Adrenal gland (tissue), 12 donors: ENCODE data around the gene TRIM40. TPM values are rescaled to one million over a fixed set of nuclear protein-coding genes. Genes with fewer than 3 reads are reported as not detected.
A peak's percentile ranks its signal among the peaks of the same experiment; 100 is the strongest.

Experiments
- DNase-seq, 7 donors: peaks; one replicate each; pipeline ENCODE4 v3.0.0-alpha.2; 2019 to 2020
- H3K27ac ChIP-seq, 5 donors: fragments of 200-600 bp; sonication (generic) in 4 of 5; 1 replicate in 3 of 5; 2 replicates in 2 of 5; pipeline versions ENCODE4 v1.5.1 to v1.8.0; 2016 to 2020; ENCODE audit warnings: mild to moderate bottlenecking in 1 of 5
- H3K27me3 ChIP-seq: fragments of 200-600 bp; 2 replicates; pipeline ENCODE4 v1.8.0; 2021
- H3K36me3 ChIP-seq, 2 donors: fragments of 200-600 bp; replicated peaks in 1 of 2; 1 replicate in 1 of 2; 2 replicates in 1 of 2; pipeline versions ENCODE4 v1.5.1 to v1.8.0; 2018 to 2022
- H3K4me1 ChIP-seq, 2 donors: fragments of 200-600 bp; replicated peaks in 1 of 2; 1 replicate in 1 of 2; 2 replicates in 1 of 2; pipeline versions ENCODE4 v1.5.1 to v1.8.0; 2018 to 2021
- H3K4me3 ChIP-seq, 4 donors: fragments of 200-600 bp; sonication (generic) in 3 of 4; one replicate each; pipeline ENCODE4 v1.5.1; 2016 to 2018
- H3K9me3 ChIP-seq, 3 donors: fragments of 200-600 bp; sonication (generic) in 1 of 3; replicated peaks in 1 of 3; 1 replicate in 2 of 3; 2 replicates in 1 of 3; pipeline versions ENCODE4 v1.5.1 to v1.8.0; 2016 to 2021
- POLR2A ChIP-seq, 2 donors: fragments of 450-650 bp; IDR thresholded peaks; one replicate each; pipeline ENCODE4 v1.6.1; 2017; ENCODE audit warnings: antibody characterized with exemption in 2 of 2, mild to moderate bottlenecking in 2 of 2, moderate library complexity in 1 of 2
- WGBS, 4 donors: extraction: QIAGEN DNeasy Blood & Tissue Kit in 2 of 4; methylation state at CpG; one replicate each; pipeline versions ENCODE4 v1.1.5 to v1.1.7; 2013 to 2017; 5-methylcytosine and 5-hydroxymethylcytosine counted together
- intact Hi-C, 2 donors: fragments of 100-400 bp; cut with DNase I; formaldehyde crosslinking; loops; one replicate each; pipeline versions ENCODE4 v1.14.1 to v1.15.0; 2022 to 2023
- polyA plus RNA-seq, 3 donors: library from polyadenylated mRNA; stranded (reverse); fragments of 200-250 nt in 2 of 3; fragments of 350-450 nt in 1 of 3; fragmentation: Illumina TruSeq in 1 of 3; extraction: RNeasy Lipid Tissue Mini Kit (QIAGEN cat#74804) in 1 of 3; gene quantifications; one replicate each; pipeline ENCODE4 v1.2.3, GENCODE V29; 2013 to 2014
- total RNA-seq, 9 donors: library from RNA; depleted of rRNA in 4 of 9; stranded (reverse); fragments of >200 nt in 4 of 9; fragments of 120-200 nt in 1 of 9; fragmentation: NEBNext Ultra II Directional in 1 of 9; extraction: Animal tissue kit (Norgen Biotek cat#: 25700) in 1 of 9; gene quantifications; one replicate each; pipeline versions ENCODE4 v1.1.0 to v1.2.4, GENCODE V29; 2013 to 2023
- TF ChIP-seq, protein P1 (sequence below), 6 experiments: fragments of 450-650 bp in 4 of 6; fragments of 200-600 bp in 2 of 6; sonication (generic) in 1 of 6; IDR thresholded peaks; 1 replicate in 5 of 6; 2 replicates in 1 of 6; pipeline versions ENCODE4 v1.5.1 to v1.8.0; 2016 to 2021; ENCODE audit warnings: antibody characterized with exemption in 6 of 6, mild to moderate bottlenecking in 2 of 6, moderate library complexity in 1 of 6
- donor health status: healthy with polysubstance abuse.
- donor health status: Bipolar disorder and iron deficiency.
- donor health status: DM: yes; HTN: yes; CAD: no.
- donor health status: DM: no; HTN: no; CAD: no.
- donor health status: DM: no; HTN: no; CAD: no.
- donor health status: DM: yes; HTN: yes; CAD: no.

Gene TRIM40
- total and polyA plus RNA-seq, 12 donors = 0.11 to 0.16 TPM; not detected in 10

DNA sequence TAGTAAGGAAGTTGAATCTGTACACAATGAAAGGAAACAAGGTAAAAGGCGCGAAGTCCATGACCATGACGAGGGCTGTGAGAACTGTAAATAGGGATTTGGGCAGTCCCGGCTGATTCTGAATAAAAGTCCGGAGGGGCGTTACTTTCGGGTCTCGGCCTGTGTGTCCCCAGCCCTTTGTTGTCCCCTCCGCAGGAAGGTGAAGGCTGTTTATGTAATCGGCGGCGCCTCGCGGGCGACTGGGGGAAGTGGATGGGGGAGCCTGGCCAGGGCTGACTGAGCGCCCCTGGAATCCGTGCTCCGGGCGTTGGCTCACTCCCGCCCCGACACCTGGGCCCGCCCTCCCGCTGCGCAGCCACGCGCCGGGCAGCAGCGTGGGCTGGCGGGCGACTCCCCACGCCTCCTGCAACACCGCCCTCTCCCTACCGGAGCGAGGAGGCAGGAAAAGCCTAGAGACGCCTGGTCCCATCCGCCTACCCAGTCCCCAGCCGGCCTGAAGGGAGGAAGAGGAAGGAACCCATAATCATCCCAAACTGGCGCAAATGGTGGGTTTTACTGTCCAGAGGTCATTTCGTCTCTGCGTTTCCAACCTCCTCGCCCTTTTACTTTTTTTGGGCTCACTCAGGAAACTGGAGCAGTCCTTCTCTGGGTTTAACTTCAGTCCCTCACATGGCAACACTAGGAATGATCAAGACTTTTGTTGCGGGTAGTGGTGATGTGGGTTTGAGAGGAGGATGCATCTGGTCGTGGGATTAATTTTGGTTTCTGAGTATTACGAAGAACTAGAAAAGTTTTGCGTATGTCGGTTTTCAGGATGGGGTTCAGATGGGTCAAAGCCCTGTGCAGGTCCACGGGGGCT is 35.1 kb upstream of the TRIM40 start:
- Histone ChIP-seq H3K36me3 (no peaks in the 10 kb centered on the region), H3K4me1 (peaks cover 20 to 25% of the 10 kb centered on the region in 2 donors), H3K27me3 (no peaks in the 10 kb centered on the region), H3K27ac (peak overlapping the region in 3 of 5 donors; percentile 6 to 81 (median 73)), H3K9me3 (no peaks in the 10 kb centered on the region), H3K4me3 (peak overlapping the region in 2 of 4 donors; percentile 4 to 48)
- TF ChIP-seq POLR2A (IDR thresholded peaks at IDR 0.05) = peak in 1 of 2 donors; percentile 31
- TF ChIP-seq, protein P1, sequence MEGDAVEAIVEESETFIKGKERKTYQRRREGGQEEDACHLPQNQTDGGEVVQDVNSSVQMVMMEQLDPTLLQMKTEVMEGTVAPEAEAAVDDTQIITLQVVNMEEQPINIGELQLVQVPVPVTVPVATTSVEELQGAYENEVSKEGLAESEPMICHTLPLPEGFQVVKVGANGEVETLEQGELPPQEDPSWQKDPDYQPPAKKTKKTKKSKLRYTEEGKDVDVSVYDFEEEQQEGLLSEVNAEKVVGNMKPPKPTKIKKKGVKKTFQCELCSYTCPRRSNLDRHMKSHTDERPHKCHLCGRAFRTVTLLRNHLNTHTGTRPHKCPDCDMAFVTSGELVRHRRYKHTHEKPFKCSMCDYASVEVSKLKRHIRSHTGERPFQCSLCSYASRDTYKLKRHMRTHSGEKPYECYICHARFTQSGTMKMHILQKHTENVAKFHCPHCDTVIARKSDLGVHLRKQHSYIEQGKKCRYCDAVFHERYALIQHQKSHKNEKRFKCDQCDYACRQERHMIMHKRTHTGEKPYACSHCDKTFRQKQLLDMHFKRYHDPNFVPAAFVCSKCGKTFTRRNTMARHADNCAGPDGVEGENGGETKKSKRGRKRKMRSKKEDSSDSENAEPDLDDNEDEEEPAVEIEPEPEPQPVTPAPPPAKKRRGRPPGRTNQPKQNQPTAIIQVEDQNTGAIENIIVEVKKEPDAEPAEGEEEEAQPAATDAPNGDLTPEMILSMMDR (IDR thresholded peaks at IDR 0.05) = no peak
- peak; percentile 49 to 65 (median 59) for DNase-seq
- intact Hi-C loops = no loop called here
- 4 to 12% (median 7%) methylated on average over 22 to 47 of the region's 47 CpGs for WGBS, 4 donors

DNA sequence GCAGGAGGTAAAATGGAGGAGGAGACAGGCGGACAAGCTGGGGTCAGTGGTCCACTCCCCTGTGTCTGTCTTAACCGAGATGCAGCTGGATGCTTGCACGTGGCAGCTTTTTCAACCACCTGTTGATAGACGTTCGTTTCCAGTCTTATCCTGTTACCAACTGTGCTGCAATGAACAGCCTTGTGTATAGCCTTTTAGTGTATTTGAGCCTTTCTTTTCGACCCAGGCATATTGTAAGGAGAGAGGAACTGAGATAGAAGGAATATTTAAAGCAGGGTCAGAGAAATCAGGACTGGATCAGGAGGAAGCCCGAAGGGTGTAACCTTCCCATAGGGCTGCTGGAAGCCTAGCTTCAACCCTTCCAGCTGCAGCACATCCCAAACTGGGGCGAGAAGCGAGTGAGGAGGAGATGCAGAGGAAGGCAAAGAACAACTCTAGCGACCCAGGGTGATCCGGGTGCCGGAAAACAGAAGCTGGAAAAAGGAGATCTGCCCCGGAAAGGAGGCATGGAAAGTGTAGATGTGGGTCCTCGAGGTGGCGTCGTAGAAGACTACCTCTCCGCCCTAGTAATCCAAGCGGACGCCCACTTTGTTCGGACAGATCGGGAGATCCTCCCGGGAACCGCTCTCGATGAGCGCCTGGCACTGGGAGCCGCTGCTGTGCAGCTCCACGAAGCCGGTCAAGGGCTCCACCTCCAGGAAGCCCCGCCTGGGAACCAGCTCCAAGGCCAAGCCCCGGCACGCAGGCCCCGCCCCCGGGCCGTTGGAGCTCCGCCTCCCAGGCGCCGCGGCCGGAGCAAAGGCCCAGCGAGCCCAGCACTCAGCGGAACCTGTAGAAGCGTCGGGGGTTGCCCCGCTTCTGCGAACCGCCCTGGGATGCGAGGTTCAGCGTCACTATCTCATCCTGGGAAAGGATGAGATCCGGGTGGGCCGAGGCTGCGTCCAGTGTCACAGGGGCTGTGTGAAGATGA is 34.2 kb upstream of the TRIM40 start:
- TF ChIP-seq, protein P1 (IDR thresholded peaks at IDR 0.05) = no peak
- peak; percentile 60 to 96 for TF ChIP-seq POLR2A (IDR thresholded peaks at IDR 0.05)
- DNase-seq = peak; percentile 90 to 96 (median 94)
- 2 to 5% (median 3%) methylated on average over 21 to 51 of the region's 51 CpGs for WGBS, 4 donors
- Histone ChIP-seq H3K36me3 (no peaks in the 10 kb centered on the region), H3K9me3 (no peaks in the 10 kb centered on the region), H3K4me3 (peak overlapping the region in 2 of 4 donors; percentile 27 to 48), H3K4me1 (peaks cover 18 to 25% of the 10 kb centered on the region in 2 donors), H3K27me3 (no peaks in the 10 kb centered on the region), H3K27ac (peak overlapping the region in 4 of 5 donors; percentile 27 to 86 (median 77))
- intact Hi-C loops = no loop called here

DNA sequence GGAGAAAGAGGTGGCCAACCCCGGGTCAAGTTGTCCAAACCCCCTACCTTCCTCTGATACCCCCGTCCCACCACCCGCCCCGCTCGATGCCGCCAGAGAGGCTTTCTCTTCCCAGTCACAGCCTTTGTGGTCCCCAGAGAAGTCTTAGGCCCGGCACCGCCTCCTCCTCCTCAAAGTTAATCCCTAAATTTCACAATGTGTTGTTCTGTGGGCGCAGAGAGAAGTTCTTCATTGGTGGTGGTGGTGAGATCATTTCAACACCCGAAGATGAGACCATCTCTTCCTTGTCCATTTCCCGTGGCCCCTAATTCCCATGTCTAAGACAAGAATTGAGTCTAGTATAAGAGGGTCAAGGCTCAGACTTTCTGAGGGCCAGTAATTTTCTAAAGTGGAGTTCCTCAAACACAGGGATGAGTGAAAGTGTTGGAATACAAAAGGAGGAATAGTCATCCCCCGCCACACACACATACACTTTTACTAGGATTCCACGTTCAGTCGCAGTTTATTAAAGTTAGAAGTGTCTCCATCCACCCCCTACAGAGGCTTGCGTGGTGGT is 33.4 kb upstream of the TRIM40 start:
- H3K27me3 ChIP-seq = no peaks in the 10 kb centered on the region
- H3K9me3 ChIP-seq = no peaks in the 10 kb centered on the region
- peak overlapping the region in 3 of 5 donors; percentile 73 to 86 (median 81) for H3K27ac ChIP-seq
- WGBS, 4 donors = 47 to 55% (median 48%) methylated on average over 12 to 15 of the region's 15 CpGs
- peak overlapping the region in 2 of 4 donors; percentile 27 to 48 for H3K4me3 ChIP-seq
- no peaks in the 10 kb centered on the region for H3K36me3 ChIP-seq
- H3K4me1 ChIP-seq = peaks cover 18 to 25% of the 10 kb centered on the region in 2 donors
- intact Hi-C loops = no loop called here
- TF ChIP-seq, protein P1 (IDR thresholded peaks at IDR 0.05) = no peak
- no peak for TF ChIP-seq POLR2A (IDR thresholded peaks at IDR 0.05)
- DNase-seq = peak in 2 of 7 donors; percentile 33 to 59
